DND-41 (cell line): ENCODE data around the gene ATG5.

Experiments
- EZH2 ChIP-seq: IDR thresholded peaks from 3 replicates; pipeline ENCODE4 v1.6.1; 2012; ENCODE audit warnings: borderline replicate concordance, low read depth, mild to moderate bottlenecking, moderate library complexity, low read length, inconsistent platforms; ENCODE audit not compliant: severe bottlenecking
- TF ChIP-seq, protein P1 (sequence below): IDR thresholded peaks from 2 replicates; pipeline ENCODE4 v1.5.1; 2012; ENCODE audit warnings: borderline replicate concordance, low read length, moderate library complexity, mild to moderate bottlenecking; ENCODE audit not compliant: poor library complexity, severe bottlenecking; ENCODE audit errors: extremely low read depth

DNA sequence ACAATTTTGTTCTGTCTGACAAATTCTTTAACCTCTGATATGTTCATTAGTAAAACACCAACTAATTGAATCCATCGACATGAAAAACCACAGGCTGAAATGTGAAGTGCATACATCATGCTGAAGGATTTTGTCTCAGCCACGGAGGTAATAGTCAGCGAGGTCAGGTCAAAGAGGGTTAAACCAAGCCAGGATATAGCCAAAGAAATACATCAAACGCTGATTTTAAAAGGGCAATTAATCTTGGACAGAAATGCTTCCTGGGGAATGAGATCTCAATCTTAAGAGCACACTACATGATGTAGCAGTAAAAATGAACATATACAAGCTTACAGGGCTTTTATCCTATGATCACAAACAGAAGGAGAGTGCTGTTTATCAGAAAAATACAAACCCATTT, 132.7 kb downstream of the ATG5 start:
- TF ChIP-seq, protein P1, sequence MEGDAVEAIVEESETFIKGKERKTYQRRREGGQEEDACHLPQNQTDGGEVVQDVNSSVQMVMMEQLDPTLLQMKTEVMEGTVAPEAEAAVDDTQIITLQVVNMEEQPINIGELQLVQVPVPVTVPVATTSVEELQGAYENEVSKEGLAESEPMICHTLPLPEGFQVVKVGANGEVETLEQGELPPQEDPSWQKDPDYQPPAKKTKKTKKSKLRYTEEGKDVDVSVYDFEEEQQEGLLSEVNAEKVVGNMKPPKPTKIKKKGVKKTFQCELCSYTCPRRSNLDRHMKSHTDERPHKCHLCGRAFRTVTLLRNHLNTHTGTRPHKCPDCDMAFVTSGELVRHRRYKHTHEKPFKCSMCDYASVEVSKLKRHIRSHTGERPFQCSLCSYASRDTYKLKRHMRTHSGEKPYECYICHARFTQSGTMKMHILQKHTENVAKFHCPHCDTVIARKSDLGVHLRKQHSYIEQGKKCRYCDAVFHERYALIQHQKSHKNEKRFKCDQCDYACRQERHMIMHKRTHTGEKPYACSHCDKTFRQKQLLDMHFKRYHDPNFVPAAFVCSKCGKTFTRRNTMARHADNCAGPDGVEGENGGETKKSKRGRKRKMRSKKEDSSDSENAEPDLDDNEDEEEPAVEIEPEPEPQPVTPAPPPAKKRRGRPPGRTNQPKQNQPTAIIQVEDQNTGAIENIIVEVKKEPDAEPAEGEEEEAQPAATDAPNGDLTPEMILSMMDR = no peak
- TF ChIP-seq EZH2 = no peak
